HG02588 (cell line): ENCODE data around the gene UROS.

Experiments used
- ATAC-seq: cut with Tn5 transposase; IDR thresholded peaks from one replicate; pipeline ENCODE4 v1.9.1; 2021; ENCODE audit warnings: mild to moderate bottlenecking, moderate library complexity; ENCODE audit not compliant: unreplicated experiment

The UROS gene

DNA sequence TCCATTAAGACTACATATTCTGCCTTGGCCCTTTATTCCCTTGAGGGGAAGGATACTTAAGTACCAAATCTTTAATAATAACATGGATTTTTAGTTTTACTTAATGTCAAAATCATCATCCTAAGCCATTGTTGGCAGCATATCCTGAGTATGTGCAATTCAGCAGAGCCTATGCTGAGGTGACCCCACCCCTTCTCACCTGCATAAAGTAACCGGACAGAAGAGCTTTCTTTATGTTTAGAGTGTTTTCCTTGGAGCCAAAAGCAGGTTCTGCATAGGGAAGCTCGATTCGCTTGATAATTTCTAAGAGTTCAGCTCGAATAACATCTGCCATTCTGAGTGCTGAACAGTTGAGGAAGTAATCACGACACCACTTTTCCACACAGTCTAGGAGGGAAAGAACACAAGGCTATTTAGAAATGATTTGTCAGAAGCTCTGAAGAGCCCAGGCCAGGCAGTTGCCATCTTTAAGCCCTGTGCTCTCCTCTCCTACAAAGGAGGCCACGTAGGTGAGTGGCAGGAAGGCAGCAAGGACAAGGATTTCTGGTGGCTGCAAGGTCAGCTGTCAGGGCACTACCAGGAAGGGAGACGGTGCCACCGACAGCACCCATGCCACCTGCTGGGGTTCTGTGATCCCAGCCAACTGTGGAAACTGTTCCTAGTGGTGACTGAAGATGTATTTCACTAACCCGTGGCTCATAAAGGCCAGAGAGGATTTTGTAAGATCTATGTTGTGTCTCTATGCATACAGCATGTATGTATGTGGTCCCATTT, 15.9 kb upstream of the UROS start:
- no peak for ATAC-seq

DNA sequence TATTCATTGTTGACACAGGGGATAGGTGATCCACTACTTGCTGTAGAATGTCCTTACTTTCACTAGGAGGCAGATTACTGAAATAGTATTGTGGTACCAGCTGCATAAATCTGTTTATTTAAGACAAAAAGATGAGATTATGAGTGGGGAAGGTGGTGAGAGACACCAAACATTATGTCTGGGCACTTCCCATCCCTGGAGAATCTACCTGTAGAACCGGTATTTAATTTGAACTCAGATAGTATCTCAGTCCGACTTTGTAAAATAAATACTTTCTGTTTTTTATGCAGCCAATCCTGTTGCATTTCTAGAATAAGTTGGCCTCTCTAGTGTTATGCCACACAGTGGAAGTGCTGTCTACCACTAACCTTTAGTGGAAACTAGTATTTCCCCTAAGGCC, 13.7 kb upstream of the UROS start:
- ATAC-seq: no peak

DNA sequence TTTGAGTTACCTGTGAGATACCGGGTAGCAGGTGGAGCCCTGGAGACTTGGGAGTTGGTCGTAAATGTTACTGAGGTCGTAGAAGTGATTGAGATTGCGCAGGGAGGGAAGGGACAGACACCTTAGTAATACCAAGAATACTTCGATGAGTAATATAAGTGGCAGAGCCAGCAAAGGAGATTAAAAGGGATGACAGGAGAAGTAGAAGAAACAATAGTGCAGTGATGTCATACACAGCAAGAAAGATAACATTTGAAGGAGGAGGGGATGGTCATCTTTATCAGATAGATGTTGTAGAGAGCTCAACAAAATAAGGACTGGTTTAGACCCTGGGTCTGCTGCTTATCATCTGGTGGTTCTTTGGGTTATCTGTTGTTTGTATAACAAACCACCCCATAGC, 5.3 kb upstream of the UROS start:
- ATAC-seq: no peak

DNA sequence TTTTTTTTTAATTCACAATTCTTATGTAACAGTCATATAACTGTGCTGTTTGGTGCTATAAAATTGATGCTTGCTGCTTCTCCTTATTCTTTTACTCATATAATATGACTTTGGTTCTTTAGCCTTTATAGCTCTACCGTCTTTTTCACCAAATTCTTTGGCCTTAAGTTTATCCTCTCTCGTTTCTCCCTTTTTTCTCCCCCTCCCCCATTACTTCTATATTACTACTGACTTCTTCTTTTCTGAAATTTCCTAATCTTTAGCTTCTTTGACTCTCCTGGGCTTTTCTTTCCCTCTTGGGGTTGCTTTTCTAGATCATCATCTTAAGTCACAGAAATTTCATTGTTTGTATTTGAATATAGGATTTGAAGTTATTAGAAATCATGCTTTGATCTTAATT, 4.1 kb upstream of the UROS start:
- no peak for ATAC-seq

DNA sequence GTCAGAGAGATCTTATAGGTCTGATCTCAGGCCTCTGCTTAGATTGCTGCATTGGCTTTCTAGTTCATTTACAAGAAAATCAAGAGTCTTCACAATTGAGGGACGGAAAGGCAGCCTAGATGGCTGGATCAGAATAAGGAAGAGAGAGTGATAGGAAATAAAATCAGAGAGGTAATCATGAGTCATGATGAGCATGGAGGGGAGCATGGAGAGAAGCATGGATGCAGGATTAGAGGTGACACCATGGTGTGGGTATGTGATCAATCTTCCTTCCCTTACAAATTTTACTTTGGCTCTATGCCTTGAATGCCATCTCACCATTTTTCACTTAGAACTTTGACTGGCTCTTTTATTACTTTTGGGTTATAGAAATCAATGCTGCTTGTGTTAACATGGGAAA, 1.7 kb upstream of the UROS start:
- ATAC-seq: no peak

DNA sequence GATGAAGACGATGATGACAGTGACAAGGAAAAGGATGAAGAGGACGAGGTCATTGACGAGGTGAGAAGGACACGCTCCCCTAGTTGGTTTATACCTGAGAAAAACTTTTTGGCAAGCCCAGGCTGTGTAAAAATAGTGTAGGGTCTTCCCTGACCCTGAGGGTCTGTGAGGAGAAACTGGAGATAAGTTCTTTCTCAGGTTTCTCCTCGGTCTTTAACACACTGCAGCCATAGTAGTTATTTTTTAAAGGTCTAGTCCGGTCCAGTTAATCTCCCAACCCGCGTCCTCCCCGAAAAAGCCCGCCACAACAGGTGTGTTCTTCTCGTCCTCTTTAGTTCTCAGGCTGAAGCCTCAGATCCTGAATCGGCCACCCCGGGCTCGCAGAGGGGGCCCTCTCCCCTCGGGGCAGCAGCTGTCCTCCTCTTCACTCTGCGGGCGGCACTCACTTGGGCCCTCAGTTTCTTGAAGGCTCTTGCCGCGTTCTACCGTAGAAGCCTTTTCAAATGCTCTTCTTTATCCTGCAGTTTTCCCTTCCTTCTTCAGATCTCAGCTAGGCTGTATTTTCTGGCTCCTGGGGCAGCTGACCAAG, 699 bp upstream of the UROS start:
- no peak for ATAC-seq

DNA sequence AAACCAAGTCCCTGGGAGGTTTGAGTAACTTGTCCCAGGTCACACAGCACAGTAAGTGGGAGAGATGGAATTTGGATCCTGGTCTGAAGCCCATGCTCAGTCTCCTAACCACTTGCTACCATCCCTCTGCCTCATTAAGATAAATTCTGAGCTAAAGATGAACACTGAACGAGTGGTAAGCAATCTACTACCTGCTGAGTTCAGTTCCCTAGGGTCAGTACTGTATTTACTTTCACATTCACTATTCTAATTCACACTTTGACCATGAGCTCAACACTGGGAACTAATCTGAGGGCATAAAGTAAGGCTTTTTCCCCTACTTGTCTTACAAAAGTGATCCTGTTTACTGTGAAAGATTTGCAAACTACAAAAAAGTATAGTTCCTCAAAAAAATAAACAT, 2.4 kb downstream of the UROS start:
- ATAC-seq: peak; percentile 42

DNA sequence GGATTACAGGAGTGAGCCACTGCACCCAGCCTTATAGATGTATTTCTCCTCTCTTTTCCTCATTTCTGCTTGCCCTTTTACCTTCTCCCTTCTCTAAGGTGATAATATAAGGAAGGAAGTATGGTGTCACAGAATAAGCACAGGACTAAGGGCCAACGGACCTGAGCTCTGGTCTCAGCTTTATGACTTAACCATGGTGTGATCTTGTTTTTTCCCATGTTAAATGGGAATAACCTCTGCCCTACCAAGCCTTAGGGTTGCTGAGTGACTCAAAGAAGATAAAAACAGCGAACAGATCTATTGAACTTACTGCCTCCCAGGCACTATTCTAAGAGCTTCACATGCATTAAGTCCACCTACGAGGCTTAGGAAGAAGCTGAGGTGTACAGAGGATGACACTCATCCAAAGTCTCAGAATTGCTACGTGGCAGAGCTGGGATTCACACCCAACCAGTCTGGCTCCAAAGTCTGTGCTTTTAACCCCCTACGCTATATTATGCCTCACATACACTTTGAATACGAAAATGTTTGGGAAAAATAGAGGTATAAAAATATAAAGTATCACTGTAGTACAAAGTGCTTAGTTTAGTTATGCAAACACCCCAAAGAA, 5.6 kb downstream of the UROS start:
- ATAC-seq: no peak

DNA sequence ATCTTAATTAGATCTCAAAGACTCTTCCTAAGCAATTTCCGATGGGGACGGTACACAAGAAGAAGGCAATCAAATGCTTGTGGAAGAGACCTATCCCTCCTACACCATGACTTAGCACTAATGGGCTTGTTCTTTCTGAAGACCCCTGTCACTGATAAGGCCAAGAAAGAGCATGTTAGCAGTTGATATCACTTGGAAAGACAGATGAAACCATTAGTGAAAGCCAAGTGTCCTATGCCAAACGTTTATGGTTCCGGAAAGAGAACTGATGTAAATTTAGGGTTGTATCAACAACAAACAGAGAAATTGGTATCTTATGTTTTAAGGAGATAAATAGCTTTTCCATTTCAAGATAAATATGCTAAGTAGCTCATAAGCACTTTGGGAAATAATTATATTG, 6.5 kb downstream of the UROS start:
- ATAC-seq: no peak

DNA sequence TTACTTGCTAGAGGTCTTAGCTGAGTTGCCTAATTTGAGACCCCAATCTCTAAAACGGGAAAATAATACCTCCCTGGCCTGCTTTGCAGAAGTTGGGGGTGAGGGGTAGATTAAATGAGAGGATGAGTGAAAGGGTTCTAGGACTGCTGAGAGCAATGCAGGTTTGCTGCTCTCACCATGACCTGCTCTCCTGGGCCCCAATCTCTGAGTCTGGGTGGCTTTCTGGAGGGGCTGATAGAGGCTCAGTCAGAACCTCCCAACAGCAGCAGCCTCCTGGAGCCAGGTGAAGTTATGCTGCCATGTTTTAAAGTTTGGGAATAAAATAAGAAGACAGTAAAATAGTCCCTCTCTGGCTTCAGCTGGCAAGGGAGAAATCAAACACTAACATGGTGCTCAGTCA, 7.3 kb downstream of the UROS start:
- ATAC-seq: no peak

DNA sequence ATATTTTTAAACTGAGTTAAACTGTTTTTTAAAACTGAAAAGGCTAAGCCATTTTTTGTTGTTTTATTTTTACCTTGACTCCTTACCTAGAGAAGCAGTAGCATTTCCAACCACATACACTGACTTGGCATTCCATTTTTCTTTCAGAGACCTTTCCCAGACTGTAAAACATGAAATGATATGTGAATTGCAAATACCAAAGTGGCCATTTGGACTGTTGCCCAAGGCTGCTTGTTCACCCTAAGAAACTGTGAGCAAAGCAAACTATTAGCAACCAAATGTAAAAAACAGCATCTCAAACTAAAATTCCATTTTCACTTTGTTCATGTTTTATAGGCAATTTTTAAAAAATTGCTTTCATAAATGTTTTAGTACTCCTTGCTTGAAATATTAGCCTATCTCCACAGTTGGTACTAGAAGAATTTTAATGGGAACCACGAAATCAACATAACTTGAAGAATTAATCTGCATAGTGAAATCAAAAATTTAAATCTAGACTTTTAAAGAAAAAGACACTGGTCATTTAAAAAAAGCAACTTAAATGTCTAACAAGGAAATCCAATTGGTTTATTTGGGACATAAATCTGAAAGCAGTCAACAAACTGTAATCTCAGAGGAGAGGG, 10.8 kb downstream of the UROS start:
- no peak for ATAC-seq

DNA sequence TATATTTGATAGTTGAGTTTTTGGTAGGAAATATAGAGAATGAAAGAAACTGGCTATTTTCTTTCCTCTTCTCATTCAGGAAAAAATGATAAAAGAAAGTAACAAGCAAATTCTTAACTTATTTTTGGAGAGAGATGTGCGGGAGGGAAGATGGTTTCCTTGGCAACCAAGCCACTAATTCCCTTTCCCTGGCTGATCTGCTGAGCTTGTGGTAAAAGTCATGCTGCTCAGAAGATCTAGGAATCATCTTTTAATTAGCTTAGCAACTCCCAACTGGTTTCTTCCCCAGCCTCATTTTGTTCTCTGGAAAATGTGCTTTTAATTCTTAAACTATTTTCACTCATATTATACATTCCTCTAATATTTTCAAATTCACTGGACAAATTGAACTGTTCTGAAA, 11.8 kb downstream of the UROS start:
- no peak for ATAC-seq

DNA sequence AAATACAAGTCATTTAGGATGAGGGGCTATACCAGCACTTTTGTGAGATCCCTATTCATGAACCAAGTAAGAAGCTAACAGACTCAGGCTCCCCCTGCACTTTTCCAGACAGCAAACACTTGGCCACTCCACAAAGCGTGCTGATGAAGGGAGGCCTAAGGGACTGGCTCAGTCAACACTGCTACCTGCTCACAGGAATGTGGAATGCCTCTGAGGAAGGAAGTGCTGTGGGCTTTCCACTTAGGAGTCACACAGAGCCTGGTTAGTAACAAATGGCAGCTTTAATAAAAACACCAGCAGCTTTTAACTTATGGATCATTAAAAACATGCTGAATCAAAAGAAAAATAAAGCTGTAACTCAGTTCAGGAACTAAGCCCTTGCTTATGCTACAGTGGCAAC, 15.0 kb downstream of the UROS start:
- ATAC-seq: no peak

DNA sequence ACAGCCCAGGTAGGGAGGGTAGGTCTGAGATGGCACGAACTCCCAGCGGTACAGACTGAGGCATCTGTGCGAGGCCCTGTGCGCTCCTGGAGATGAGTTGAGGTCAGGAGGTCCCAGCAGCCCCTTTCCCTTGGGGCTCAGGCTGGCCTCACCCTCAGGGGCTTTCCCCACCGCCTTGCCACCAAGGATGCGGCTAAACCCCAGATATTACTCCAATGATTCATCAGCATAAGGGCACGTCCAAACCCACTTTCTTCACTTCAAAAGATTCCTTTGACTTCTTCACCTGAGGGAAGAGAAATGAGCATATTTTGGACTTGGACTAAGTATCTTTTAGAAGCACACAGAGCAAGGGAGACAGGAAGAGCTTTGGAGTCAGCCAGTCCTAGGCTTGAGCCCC, 20.3 kb downstream of the UROS start:
- no peak for ATAC-seq

DNA sequence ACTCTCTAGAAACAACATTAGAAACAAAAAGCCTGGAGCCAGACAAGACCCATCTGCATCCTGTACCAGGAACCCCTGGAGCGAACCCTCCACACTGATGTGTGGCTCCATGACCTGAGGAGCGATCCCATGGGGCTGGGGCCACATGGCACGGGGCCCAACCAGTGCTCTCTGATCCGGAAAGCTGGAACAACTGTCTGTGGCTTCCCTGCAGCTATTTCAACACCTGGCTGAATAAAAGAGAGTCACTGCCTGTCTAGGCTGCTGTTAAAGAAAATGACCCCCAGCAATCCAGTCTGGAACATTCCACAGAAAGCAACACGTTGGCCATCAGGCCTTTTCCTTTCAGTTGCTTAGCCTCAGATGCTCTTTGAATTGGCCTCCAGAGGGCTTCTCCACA, 20.9 kb downstream of the UROS start:
- ATAC-seq: no peak

DNA sequence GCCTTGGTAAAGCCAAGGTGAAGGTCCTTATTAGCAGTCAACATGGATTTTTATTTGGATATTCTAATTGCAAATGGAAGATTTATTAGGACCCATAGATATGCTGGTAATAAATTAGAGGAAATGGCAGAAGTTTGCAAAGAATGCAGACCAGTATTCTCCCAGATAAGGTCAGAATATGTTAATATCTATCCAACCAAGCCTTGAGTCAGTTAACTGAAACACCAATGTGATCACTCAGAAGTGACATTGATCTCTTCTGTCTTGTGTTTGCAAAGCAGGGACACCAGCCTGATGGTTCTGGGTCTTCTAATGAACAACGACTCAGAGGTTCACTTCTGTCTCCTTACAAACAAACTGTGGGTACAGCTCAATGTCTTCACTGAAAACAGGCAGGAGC, 21.5 kb downstream of the UROS start:
- ATAC-seq: no peak

DNA sequence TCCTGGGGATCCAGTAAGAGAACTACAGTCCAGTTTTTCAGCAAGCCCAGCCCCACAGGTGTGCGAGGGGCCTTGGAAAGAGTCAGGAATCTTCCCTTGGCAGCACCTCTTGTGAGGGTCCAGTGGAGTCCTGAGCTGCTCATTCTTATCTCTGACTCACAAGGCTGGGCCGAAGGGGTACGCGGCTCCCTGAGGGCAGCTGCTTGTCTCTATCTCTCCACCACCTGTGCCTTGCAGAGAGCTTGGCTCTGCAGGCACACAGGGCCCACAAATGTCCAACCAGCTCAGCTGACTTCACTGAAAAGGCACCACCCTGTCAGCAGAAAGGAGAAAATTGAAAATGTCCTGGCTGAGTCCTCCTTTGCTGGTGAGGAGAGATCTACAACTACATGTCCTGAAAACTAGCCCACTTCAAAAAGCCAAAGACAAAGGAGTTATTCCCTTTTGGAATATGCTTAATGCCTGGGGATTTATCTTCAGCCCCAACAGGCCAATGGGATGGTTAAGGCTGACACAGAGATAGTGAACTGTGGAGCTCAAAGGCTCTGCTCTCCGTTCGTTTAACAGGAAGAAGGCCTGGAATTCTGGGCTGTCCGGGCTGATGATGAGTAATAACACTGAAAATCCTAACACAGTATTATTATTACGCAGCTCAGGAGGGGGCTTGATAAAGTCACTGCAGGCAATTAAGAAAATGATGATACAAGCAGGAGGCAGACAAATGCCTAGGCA, 23.4 kb downstream of the UROS start:
- ATAC-seq: no peak

DNA sequence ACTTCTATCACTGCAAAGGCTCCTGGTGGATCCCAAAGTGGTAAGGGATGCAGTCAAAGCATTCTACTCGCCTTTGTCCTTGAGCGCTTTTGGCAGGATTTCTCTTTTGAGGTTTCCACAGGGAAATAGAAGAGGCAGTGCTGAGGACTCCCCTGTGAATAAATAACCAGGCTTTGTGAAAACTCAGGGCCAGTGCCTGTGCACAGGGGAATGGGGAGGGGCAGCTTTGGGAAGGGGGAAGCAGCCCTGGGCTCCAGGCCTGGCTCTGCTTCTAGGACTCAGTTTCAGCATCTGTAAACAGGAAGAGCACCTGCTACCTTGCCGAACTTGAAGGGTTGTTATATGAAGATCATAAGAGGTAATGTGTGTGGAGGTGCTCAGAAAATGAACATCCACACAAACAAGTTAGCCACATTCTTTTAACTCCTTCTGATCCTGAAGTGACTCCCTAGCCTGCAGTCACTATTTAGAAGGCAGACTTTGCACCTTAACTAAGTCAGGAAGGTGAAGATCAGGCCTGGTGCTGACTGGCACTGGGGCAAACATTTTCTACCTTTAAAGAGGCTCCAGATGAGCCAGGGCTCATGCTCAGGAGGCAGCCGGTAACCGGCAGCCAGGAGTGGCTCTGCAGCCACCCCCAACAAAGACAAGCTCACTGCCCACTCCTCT, 24.9 kb downstream of the UROS start:
- ATAC-seq: no peak

DNA sequence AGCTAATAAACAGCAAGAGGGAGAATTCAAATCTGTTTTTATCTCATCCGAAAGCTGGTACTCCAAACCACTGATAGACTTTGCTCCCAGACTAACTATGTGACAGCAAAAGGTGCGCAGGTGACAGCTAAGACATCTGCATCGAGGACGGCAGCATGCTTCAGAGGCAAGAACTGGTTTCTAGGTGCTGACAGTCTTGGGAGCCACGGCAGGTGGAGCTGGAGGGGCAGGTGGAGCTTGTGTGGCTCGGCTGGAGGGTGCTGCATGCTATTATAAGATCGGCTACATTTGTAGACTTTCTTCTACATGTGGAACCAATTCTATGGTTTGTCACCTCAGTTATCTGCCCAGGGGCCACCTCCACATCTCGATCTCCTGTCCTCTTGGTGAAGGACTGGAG, 25.6 kb downstream of the UROS start:
- no peak for ATAC-seq

DNA sequence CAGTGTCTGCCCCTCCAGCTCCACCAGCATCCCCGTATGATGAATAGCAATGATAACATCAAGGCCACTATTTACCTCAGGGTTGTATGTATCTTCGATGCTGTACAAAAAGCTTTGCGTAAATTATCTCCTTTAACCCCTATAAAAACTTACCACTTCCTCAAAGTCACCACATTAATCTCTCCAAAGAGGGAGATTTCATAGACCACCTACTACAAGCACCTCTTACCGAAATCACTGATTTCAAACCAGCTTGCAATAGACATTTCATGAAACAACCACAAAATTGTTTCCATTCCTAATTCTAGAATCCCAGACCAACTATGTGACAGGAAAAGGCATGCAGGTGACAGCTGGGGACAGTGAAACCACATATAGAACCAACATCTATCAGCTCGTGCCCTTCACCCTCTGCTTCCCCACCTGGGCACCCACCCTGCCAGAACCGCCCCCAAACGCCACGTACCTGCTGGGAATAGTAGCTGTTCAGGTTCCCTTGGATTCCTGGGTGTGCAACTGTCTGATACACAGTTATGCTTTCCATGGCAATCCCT, 27.3 kb downstream of the UROS start:
- ATAC-seq: no peak

DNA sequence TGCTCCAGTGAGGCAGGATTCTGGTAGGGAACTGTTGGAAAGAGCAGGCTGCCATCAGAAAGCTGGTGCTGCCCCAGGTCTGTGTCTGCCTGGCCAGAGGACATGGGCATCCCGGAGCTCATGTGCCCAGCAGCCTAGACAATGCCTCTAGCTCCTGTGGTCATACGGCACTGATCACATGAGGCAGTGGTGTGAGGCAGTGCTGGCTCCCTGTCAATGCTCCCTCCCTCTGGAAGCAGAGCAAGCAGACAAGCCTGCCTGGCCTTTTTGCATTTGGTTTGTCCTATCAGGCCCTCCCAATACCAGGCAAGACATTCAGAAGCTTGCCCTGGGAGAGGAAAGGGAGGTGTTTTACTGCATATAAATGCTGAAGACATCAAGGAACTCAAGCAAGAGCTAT, 27.9 kb downstream of the UROS start:
- ATAC-seq: no peak
